GM12872 (cell line): ENCODE data around the gene GID4.

ENCODE experiments used
- TF ChIP-seq, protein P1 (sequence below): IDR thresholded peaks from 3 replicates; pipeline ENCODE4 v1.5.1; 2011; ENCODE audit warnings: low read depth, mild to moderate bottlenecking, low read length, moderate library complexity; ENCODE audit not compliant: insufficient read depth

Gene GID4

GRCh38 chr17:18028114-18028951 is 10.9 kb upstream of the GID4 start:
- TF ChIP-seq, protein P1, sequence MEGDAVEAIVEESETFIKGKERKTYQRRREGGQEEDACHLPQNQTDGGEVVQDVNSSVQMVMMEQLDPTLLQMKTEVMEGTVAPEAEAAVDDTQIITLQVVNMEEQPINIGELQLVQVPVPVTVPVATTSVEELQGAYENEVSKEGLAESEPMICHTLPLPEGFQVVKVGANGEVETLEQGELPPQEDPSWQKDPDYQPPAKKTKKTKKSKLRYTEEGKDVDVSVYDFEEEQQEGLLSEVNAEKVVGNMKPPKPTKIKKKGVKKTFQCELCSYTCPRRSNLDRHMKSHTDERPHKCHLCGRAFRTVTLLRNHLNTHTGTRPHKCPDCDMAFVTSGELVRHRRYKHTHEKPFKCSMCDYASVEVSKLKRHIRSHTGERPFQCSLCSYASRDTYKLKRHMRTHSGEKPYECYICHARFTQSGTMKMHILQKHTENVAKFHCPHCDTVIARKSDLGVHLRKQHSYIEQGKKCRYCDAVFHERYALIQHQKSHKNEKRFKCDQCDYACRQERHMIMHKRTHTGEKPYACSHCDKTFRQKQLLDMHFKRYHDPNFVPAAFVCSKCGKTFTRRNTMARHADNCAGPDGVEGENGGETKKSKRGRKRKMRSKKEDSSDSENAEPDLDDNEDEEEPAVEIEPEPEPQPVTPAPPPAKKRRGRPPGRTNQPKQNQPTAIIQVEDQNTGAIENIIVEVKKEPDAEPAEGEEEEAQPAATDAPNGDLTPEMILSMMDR, result no peak

DNA sequence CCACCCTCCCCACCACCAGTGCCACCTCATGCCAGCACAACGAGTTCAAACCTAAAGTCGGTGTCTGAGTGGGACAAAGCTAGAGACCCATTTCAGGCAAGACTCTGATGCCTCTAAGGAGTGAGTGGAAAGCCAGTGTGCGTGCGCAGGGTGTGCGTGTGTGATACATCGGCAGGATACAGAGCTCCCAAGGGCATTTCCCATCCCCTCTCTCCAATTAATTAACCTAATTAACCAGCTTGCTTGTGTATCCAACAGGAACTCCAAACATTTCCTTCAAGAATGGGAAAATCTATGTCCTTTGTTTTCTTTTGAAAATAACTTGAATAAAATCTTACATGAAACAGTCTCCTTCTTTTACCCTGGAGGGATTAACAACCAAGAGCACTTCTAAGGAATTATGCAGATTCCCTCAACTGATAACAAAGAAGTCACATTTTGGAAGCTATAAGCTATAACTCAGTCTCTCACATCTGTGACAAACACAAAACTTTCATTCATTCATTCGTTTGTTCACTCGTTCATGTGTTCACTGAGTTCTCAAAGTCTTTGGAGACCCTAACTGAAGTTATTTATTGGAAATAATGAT is 10.2 kb upstream of the GID4 start:
- TF ChIP-seq, protein P1, result no peak

DNA sequence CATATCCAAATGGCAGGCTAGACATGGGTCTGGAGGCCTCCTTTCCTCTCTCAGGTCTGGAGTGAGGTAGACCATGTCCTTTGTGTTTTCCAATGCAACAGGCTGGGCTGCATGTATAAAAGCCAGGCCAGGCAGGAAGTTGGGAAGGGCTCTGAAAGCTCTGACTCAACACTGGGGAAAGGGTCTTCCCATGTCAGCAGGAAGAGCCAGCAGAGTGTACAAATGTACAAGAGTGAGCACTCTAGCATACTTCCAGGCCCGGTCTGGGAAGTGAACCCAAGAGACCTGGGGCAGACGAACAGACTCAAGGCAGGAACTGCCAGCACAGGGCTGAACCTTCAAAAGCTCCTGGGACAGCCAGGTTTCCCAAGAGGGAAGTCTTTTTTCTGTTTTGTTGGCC is 7.3 kb upstream of the GID4 start:
- TF ChIP-seq, protein P1, result no peak

- TF ChIP-seq, protein P1, result peak; percentile 53
These were observed 5.6 kb upstream of the GID4 start for GRCh38 chr17:18033442-18034099.

GRCh38 chr17:18035704-18036103 is 3.5 kb upstream of the GID4 start:
- TF ChIP-seq, protein P1, result no peak

GRCh38 chr17:18037486-18037885 is 1.7 kb upstream of the GID4 start:
- TF ChIP-seq, protein P1, result no peak

GRCh38 chr17:18038149-18038850 is 908 bp upstream of the GID4 start:
- TF ChIP-seq, protein P1, result no peak
